ENCODE measurements around the gene MCF2L2. TPM values are rescaled to one million over a fixed set of nuclear protein-coding genes. Genes with fewer than 3 reads are reported as not detected.

Gene MCF2L2
- polyA plus RNA-seq, 1 experiment, result not detected

GRCh38 chr3:183188895-183189462 lies 239.4 kb downstream of the MCF2L2 start:
- ChIA-PET CTCF (interaction anchor here (0.6 to 8.5 kb wide), 3 partner anchors 9 to 193 kb away, joined by 3 to 432 read pairs (median 8); no protein-coding TSS in a partner anchor), POLR2A (no interaction called here)
- Histone ChIP-seq H3K9me3 (ENCODE audit: control insufficient read depth, insufficient read depth, low read length) (no peaks in the 10 kb centered on the region), H3K27me3 (ENCODE audit: control insufficient read depth, insufficient read depth, low read length) (no peaks in the 10 kb centered on the region), H3K27ac (ENCODE audit: low read depth, low read length) (no peak overlapping the region), H3K4me3 (ENCODE audit: low read depth, low read length) (no peak overlapping the region)
- TF ChIP-seq CTCF (IDR thresholded peaks at IDR 0.05; ENCODE audit: low read depth, low read length), result peak; percentile 42
- no peak for DNase-seq (ENCODE audit: low read depth, low spot score)

GRCh38 chr3:183185696-183186095 lies 242.7 kb downstream of the MCF2L2 start:
- ChIA-PET POLR2A (no interaction called here), CTCF (interaction anchor here (0.5 to 8.5 kb wide), 23 partner anchors 8 to 699 kb away, joined by 3 to 432 read pairs (median 6); partner anchors contain the start of genes B3GNT5, LAMP3, MCCC1 and PARL)
- no peak overlapping the region for H3K27ac ChIP-seq (ENCODE audit: low read depth, low read length)

GRCh38 chr3:183182732-183183610 lies 245.4 kb downstream of the MCF2L2 start:
- H3K4me3 ChIP-seq (ENCODE audit: low read depth, low read length), result no peak overlapping the region
- H3K27ac ChIP-seq (ENCODE audit: low read depth, low read length), result no peak overlapping the region
- no peak for DNase-seq (ENCODE audit: low read depth, low spot score)
- peaks cover 17% of the 10 kb centered on the region for H3K27me3 ChIP-seq (ENCODE audit: control insufficient read depth, insufficient read depth, low read length)
- H3K9me3 ChIP-seq (ENCODE audit: control insufficient read depth, insufficient read depth, low read length), result no peaks in the 10 kb centered on the region; the same call in 1 of the 2 replicates
- no peak for TF ChIP-seq CTCF (IDR thresholded peaks at IDR 0.05; ENCODE audit: low read depth, low read length)
- CTCF ChIA-PET, result interaction anchor here (2.7 to 8.5 kb wide), 4 partner anchors 11 to 199 kb away, joined by 11 to 432 read pairs (median 33); no protein-coding TSS in a partner anchor
- POLR2A ChIA-PET, result no interaction called here

More at GRCh38 chr3:183185696-183186095, 242.7 kb downstream of the MCF2L2 start:
- no peak overlapping the region for H3K4me3 ChIP-seq (ENCODE audit: low read depth, low read length)
- no peak for DNase-seq (ENCODE audit: low read depth, low spot score)
- no peak for TF ChIP-seq CTCF (IDR thresholded peaks at IDR 0.05; ENCODE audit: low read depth, low read length)
- H3K27me3 ChIP-seq (ENCODE audit: control insufficient read depth, insufficient read depth, low read length), result peaks cover 2% of the 10 kb centered on the region
- no peaks in the 10 kb centered on the region for H3K9me3 ChIP-seq (ENCODE audit: control insufficient read depth, insufficient read depth, low read length)

- POLR2A ChIA-PET, result no interaction called here
- TF ChIP-seq CTCF (IDR thresholded peaks at IDR 0.05; ENCODE audit: low read depth, low read length), result no peak
- CTCF ChIA-PET, result interaction anchor here (4.4 to 8.5 kb wide), 2 partner anchors 59 to 200 kb away, joined by 39 to 432 read pairs; no protein-coding TSS in a partner anchor
- Histone ChIP-seq H3K27ac (ENCODE audit: low read depth, low read length) (no peak overlapping the region), H3K4me3 (ENCODE audit: low read depth, low read length) (no peak overlapping the region), H3K27me3 (ENCODE audit: control insufficient read depth, insufficient read depth, low read length) (peaks cover 17% of the 10 kb centered on the region), H3K9me3 (ENCODE audit: control insufficient read depth, insufficient read depth, low read length) (no peaks in the 10 kb centered on the region; the same call in 1 of the 2 replicates)
- no peak for DNase-seq (ENCODE audit: low read depth, low spot score)
These were observed 246.3 kb downstream of the MCF2L2 start for GRCh38 chr3:183182073-183182472.

All from AG04450 (cell line).